Smooth muscle cell (in vitro differentiated cells): ENCODE results near the gene RFT1. TPM values are rescaled to one million over a fixed set of nuclear protein-coding genes. Genes with fewer than 3 reads are reported as not detected.

Experiments
- DNase-seq: peaks from one replicate; lab custom pipeline; 2025; ENCODE audit not compliant: unreplicated experiment; lab: John Stamatoyannopoulos, UW
- H2AFZ ChIP-seq: fragments of 200-600 bp; sonication (generic); 2 replicates; pipeline ENCODE4 v1.6.0; 2016; ENCODE audit warnings: antibody characterized with exemption, low read depth, mild to moderate bottlenecking
- H3F3A ChIP-seq: fragments of 200-600 bp; sonication (generic); 2 replicates; pipeline ENCODE4 v1.6.0; 2017; ENCODE audit warnings: antibody characterized with exemption, low read depth
- H3K27ac ChIP-seq: fragments of 200-600 bp; sonication (generic); 2 replicates; pipeline ENCODE4 v1.5.1; 2016; ENCODE audit warnings: low read depth, mild to moderate bottlenecking
- H3K27me3 ChIP-seq: fragments of 200-600 bp; sonication (generic); 2 replicates; pipeline ENCODE4 v1.6.1; 2016; ENCODE audit warnings: low read depth, mild to moderate bottlenecking
- H3K36me3 ChIP-seq: fragments of 200-600 bp; sonication (generic); 2 replicates; pipeline ENCODE4 v1.5.1; 2016; ENCODE audit warnings: low read depth
- H3K4me1 ChIP-seq: fragments of 200-600 bp; sonication (generic); 2 replicates; pipeline ENCODE4 v1.5.1; 2016; ENCODE audit warnings: low read depth
- H3K4me2 ChIP-seq: fragments of 200-600 bp; sonication (generic); 2 replicates; pipeline ENCODE4 v1.6.0; 2016; ENCODE audit warnings: mild to moderate bottlenecking
- H3K4me3 ChIP-seq: fragments of 200-600 bp; sonication (generic); 2 replicates; pipeline ENCODE4 v1.5.1; 2016; ENCODE audit warnings: mild to moderate bottlenecking
- H3K79me2 ChIP-seq: fragments of 200-600 bp; sonication (generic); 2 replicates; pipeline ENCODE4 v1.6.0; 2016; ENCODE audit warnings: low read depth, mild to moderate bottlenecking
- H3K9ac ChIP-seq: fragments of 200-600 bp; sonication (generic); 2 replicates; pipeline ENCODE4 v1.6.0; 2016; ENCODE audit warnings: low read depth
- H3K9me3 ChIP-seq: fragments of 200-600 bp; sonication (generic); replicated peaks from 2 replicates; pipeline ENCODE4 v1.5.1; 2016; ENCODE audit warnings: low read depth
- H4K20me1 ChIP-seq: fragments of 200-600 bp; sonication (generic); 2 replicates; pipeline ENCODE4 v1.6.0; 2016; ENCODE audit warnings: low read depth
- CTCF ChIP-seq: fragments of 200-600 bp; sonication (generic); IDR thresholded peaks from 2 replicates; pipeline ENCODE4 v1.5.1; 2017; ENCODE audit warnings: borderline replicate concordance, mild to moderate bottlenecking, antibody characterized with exemption; ENCODE audit not compliant: insufficient read depth, poor library complexity, severe bottlenecking
- WGBS: methylation state at CpG from one replicate; pipeline ENCODE4 v1.1.7; 2016; ENCODE audit warnings: low lambda C conversion rate; 5-methylcytosine and 5-hydroxymethylcytosine counted together
- polyA plus RNA-seq: library from polyadenylated mRNA; unstranded; fragments of >200 nt; fragmentation: Nextera tagmentation; extraction: Ambion mirVana; gene quantifications from 2 replicates; pipeline ENCODE4 v1.2.1, GENCODE V29; 2016
- total RNA-seq: library from RNA; depleted of rRNA; stranded (reverse); fragments of >200 nt; gene quantifications from 2 replicates; pipeline ENCODE4 v1.2.3, GENCODE V29; 2014

The RFT1 gene
- total and polyA plus RNA-seq, 2 experiments from 2014 or later = 13.3 to 25.7 TPM

- Histone ChIP-seq H3K27ac (no peak overlapping the region), H3K9ac (no peak overlapping the region), H3K4me2 (no peak overlapping the region), H3K9me3 (no peaks in the 10 kb centered on the region), H3K36me3 (no peaks in the 10 kb centered on the region), H3K4me3 (no peak overlapping the region), H4K20me1 (peaks cover 17% of the 10 kb centered on the region), H3K27me3 (peaks cover 8% of the 10 kb centered on the region), H2AFZ (no peak overlapping the region), H3K79me2 (no peaks in the 10 kb centered on the region), H3K4me1 (no peaks in the 10 kb centered on the region), H3F3A (no peaks in the 10 kb centered on the region)
- 68% methylated on average over 9 of the region's 9 CpGs for WGBS
- TF ChIP-seq CTCF = no peak
- no peak for DNase-seq
Measured at GRCh38 chr3:53159156-53160060, 29.2 kb upstream of the RFT1 start.

- Histone ChIP-seq H3K27ac (no peak overlapping the region), H3F3A (no peaks in the 10 kb centered on the region), H3K4me3 (no peak overlapping the region), H2AFZ (no peak overlapping the region), H3K9me3 (no peaks in the 10 kb centered on the region), H3K9ac (no peak overlapping the region), H3K4me1 (no peaks in the 10 kb centered on the region), H4K20me1 (peaks cover 12% of the 10 kb centered on the region), H3K4me2 (no peak overlapping the region), H3K27me3 (peaks cover 8% of the 10 kb centered on the region), H3K36me3 (no peaks in the 10 kb centered on the region), H3K79me2 (no peaks in the 10 kb centered on the region)
- no peak for TF ChIP-seq CTCF
- 98% methylated on average over 2 of the region's 2 CpGs for WGBS
- no peak for DNase-seq
Measured at GRCh38 chr3:53158765-53159155, 28.5 kb upstream of the RFT1 start.

- 84% methylated on average over 3 of the region's 3 CpGs for WGBS
- no peaks in the 10 kb centered on the region for H3K9me3 ChIP-seq
- no peak for TF ChIP-seq CTCF
- H3K79me2 ChIP-seq = no peaks in the 10 kb centered on the region
- no peak for DNase-seq
- no peak overlapping the region for H3K4me2 ChIP-seq
- H3K27ac ChIP-seq = no peak overlapping the region
- H3F3A ChIP-seq = no peaks in the 10 kb centered on the region
- no peak overlapping the region for H3K4me3 ChIP-seq
- no peaks in the 10 kb centered on the region for H3K4me1 ChIP-seq
- no peak overlapping the region for H2AFZ ChIP-seq
- no peaks in the 10 kb centered on the region for H3K36me3 ChIP-seq
- peaks cover 8% of the 10 kb centered on the region for H3K27me3 ChIP-seq
- no peak overlapping the region for H3K9ac ChIP-seq
- peaks cover 5% of the 10 kb centered on the region for H4K20me1 ChIP-seq
Measured at GRCh38 chr3:53157974-53158580, 27.8 kb upstream of the RFT1 start.
